ENCODE results near the gene SLC35F5.
"Not testable (repeated sequence)": the region's sequence is repeated elsewhere in the genome, so short reads cannot be mapped to it uniquely, and the experiment has no call there.

SLC35F5 gene

GRCh38 chr2:113700186-113700841, 56.1 kb downstream of the SLC35F5 start:
- H3K27ac ChIP-seq = no peak overlapping the region

GRCh38 chr2:113698892-113699447, 57.5 kb downstream of the SLC35F5 start:
- H3K27ac ChIP-seq = no peak overlapping the region
- no peak overlapping the region for H3K4me3 ChIP-seq

More at GRCh38 chr2:113700186-113700841, 56.1 kb downstream of the SLC35F5 start:
- H3K4me3 ChIP-seq = no peak overlapping the region

GRCh38 chr2:113698251-113698650, 58.2 kb downstream of the SLC35F5 start:
- H3K4me3 ChIP-seq, H3K27ac ChIP-seq: not testable (repeated sequence)

GRCh38 chr2:113697516-113697915, 58.9 kb downstream of the SLC35F5 start:
- Histone ChIP-seq H3K27ac (no peak overlapping the region), H3K4me3 (no peak overlapping the region)

GRCh38 chr2:113694438-113694837, 62.0 kb downstream of the SLC35F5 start:
- no peak overlapping the region for H3K27ac ChIP-seq
- H3K4me3 ChIP-seq = no peak overlapping the region

GRCh38 chr2:113692698-113693428, 63.6 kb downstream of the SLC35F5 start:
- Histone ChIP-seq H3K27ac (no peak overlapping the region), H3K4me3 (no peak overlapping the region)

GRCh38 chr2:113690871-113691270, 65.6 kb downstream of the SLC35F5 start:
- not testable (repeated sequence) for H3K27ac ChIP-seq, H3K4me3 ChIP-seq

GRCh38 chr2:113686537-113686936, 69.9 kb downstream of the SLC35F5 start:
- Histone ChIP-seq H3K4me3 (no peak overlapping the region), H3K27ac (no peak overlapping the region)

GRCh38 chr2:113685471-113685870, 71.0 kb downstream of the SLC35F5 start:
- Histone ChIP-seq H3K4me3 (no peak overlapping the region), H3K27ac (no peak overlapping the region)

- Histone ChIP-seq H3K27ac (no peak overlapping the region), H3K4me3 (no peak overlapping the region)
These were observed 77.0 kb downstream of the SLC35F5 start for GRCh38 chr2:113679457-113679856.

- no peak overlapping the region for H3K27ac ChIP-seq
- no peak overlapping the region for H3K4me3 ChIP-seq
These were observed 79.1 kb downstream of the SLC35F5 start for GRCh38 chr2:113677330-113677729.

- Histone ChIP-seq H3K4me3 (no peak overlapping the region), H3K27ac (no peak overlapping the region)
These were observed 79.7 kb downstream of the SLC35F5 start for GRCh38 chr2:113676623-113677266.

GRCh38 chr2:113675875-113676274, 80.6 kb downstream of the SLC35F5 start:
- no peak overlapping the region for H3K4me3 ChIP-seq
- H3K27ac ChIP-seq = no peak overlapping the region

- H3K27ac ChIP-seq = no peak overlapping the region
- H3K4me3 ChIP-seq = no peak overlapping the region
These were observed 84.0 kb downstream of the SLC35F5 start for GRCh38 chr2:113672326-113672932.

- not testable (repeated sequence) for H3K4me3 ChIP-seq, H3K27ac ChIP-seq
These were observed 87.4 kb downstream of the SLC35F5 start for GRCh38 chr2:113669013-113669412.

GRCh38 chr2:113664761-113665533, 91.5 kb downstream of the SLC35F5 start:
- not testable (repeated sequence) for H3K4me3 ChIP-seq, H3K27ac ChIP-seq

- H3K4me3 ChIP-seq = not testable (repeated sequence)
These were observed 93.0 kb downstream of the SLC35F5 start for GRCh38 chr2:113663285-113664060.

More at GRCh38 chr2:113663285-113664060, 93.0 kb downstream of the SLC35F5 start:
- H3K27ac ChIP-seq = not testable (repeated sequence)

All from skin epidermis (tissue), 12 donors.